Measurements from ENCODE around the gene TBC1D2B.
A peak's percentile ranks its signal among the peaks of the same experiment; 100 is the strongest.

Gene TBC1D2B

DNA sequence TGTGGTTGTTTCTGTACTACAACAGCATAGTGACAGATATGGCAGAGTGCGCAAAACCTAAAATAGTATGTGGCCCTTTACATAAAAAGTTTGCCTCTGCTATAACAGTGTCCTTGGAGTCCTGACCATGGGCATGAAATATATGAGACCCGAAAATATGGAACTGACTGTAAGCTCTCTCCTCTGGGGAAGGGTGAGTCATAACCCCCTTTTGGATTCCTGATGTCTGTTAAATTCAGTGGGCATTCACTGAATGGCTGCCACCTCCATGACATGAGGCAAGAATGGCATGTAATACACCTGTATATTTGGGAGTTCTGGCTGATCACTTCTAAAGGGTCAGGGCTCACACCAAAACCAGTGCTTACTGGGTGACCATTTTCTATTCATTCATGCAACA lies 6.1 kb downstream of the TBC1D2B start:
- ATAC-seq, result no peak

DNA sequence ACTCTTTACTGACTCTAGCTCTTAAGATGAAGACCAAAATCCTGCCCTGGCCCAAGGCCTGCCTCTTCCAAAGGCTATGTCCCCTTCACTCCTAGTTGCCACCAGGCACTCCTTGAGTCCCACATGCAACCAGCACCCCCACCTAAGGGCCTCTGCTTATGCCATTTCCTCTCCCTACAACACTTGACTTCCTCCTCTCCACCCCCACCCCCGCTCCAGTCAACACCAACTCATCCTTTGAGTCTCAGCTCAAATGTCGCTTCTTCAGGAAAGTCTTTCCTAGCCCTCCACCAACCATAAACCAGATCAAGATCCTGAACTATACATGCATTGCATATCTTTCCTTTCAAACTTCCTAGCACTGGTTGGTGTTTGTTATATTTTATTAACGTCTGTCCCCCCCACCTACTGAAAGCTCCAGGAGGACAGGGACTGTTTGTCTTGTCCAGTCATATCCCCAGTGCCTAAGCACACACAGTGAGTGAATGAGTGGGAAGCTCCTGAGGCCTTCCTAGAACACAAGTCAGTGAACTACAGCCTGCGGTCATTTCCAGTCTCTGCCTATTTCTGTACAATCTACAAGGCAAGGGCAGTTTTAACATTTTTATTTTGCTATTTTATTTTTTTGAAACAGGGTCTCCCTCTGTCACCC lies 7.3 kb downstream of the TBC1D2B start:
- peak in 1 of 2 donors; percentile 30 for ATAC-seq

DNA sequence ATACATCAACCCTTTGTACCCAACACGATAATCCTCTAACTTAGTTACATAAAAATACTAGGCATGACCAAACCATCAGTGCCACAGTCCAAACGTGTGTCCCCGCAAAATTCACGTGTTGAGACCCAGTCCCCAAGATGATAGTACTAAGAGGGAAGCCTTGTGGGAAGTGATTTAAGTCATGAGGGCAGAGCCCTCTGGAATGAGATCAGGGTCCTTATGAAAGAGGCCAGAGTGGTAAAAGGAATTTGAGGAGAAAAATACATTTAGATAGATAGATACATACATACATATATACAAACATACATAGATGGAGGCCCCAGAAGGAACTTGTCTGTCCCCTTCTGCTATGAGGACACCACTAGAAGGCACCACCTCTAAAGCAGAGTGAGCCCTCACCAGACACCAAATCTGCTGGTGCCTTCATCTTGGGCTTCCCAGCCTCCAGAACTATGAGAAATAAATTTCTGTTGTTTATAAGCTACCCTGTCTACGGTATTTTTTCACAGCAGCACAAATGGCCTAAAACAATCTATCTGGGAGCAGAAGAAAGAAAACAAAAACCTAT lies 8.0 kb downstream of the TBC1D2B start:
- ATAC-seq, result no peak

DNA sequence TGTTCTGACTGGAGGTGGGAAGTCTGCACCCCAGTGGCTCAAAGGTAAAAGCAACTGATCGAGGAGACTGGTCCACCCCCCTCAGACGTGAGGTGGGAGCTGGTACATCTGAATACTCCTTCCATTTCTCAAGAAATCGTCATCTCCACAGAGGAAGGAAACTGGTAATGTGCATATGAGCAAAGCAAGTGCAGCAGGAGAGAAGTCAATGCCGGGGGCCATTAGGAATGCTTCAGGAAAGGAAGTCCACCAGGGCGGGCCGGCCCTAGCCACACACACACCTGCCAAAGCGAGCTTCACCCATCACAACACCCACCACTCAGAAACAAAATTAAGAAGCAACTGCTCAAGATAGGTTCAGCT lies 8.5 kb downstream of the TBC1D2B start:
- peak in 1 of 2 donors; percentile 34 for ATAC-seq

DNA sequence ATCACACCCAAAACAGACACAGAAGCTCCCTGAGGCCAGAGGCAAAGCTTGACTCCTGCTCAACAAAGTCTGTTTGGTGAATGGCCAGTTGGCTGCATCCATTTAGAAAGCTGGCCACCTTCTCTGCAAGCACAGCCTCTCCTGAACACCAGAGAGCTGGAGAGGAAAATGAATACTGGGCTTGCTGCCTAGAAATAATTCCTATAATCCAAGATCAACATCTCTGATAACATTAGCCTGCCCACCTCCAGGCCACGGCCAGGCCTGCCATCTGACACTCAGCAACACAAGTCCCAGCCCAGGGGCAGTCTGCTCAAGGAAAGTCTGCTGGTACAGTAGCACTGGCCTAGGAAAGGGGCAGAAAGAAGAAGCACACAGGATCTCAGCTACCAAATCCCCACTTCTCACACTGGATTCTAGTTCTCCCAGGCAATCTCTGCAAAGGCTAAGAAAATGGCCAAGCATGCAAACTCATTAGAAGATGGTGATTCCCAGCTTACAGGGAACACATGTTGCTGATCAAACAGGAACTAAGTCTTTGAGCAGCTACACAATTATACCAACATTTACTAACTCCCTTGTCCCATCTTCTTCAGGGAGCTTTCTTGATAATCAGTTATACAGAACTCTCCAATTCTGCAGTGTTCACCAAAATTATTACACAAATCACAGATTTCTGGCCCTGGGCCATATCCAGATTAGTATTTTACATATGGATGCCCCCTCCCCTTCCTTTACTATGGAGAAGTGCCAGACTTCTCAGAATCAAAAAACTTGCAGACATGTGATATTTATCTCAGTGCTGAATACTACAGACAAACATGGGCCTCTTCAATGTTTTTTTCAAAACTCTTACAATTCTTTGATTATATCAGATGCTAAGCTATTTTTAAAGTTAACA lies 9.9 kb downstream of the TBC1D2B start:
- no peak for ATAC-seq

DNA sequence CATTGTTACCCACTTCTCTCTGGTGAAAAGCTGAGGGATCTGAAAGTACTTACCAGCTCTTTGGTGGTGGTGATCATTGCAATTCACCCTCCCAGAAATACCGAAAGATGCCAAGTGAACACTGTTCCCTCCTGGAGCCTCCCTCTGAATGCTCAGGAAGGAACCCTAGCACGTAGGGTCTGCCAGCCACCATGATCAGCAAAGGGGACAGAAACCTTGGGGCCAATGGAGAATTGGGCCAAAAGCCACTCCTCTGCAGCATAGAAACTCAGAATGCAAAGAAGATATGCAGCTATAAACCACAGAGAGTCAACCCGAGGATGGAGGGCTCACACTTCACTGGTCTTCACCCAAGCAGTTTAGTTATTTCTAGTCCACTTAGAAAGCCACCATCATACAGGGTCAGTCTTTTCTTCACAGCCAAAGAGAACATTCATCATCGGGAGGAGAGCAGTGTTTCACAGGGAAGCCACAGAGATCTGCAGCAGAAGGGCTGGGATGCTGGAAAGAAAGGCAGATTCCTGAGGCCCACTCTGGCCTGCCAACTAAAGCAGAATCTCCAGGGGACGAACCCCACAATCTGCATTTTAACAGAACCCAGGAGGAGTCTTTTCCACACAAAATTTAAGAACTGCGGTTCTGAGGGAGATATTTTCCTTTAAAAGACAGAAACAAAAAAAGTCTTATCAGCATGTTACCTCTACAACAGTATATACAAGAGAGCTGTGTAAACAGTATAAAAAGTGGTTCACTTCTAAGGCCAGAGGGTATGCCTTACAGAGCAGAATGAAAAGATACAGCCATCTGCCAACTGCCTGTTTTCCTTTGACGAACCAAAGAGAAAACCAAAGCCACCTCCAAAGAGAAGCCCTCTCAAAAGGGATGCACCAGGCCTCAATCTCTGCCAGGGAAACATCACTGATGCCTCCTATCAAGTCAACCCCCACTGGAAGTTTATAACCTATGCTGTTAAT lies 11.3 kb downstream of the TBC1D2B start:
- peak in 1 of 2 donors; percentile 31 for ATAC-seq

DNA sequence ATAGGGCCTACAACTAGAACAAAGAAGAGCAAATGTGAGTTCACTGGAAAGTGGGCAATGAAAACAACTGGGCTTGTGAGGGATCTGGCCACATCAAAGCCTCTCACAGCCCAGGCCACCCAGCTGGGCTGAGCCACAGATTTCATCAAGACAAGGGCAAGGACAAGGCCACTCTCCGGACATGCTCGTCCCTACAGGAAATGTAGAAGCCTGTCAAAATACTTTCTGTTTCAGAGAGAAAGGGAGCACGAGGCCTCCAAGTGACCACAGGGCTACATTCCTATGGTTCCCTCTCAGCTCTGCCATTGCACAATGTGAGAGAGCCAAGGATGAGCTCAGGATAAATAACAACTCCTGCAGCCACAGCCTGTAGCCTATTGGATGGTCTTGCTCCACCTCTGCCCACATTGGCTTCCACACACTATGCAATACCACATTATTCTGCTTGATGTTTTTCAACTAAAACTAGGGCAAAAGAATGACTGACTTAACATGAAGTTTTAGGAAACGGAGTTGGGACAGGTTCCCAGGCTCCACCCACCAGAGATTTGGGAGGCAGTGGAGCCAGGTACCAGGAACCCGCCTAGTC lies 12.1 kb downstream of the TBC1D2B start:
- ATAC-seq, result no peak

DNA sequence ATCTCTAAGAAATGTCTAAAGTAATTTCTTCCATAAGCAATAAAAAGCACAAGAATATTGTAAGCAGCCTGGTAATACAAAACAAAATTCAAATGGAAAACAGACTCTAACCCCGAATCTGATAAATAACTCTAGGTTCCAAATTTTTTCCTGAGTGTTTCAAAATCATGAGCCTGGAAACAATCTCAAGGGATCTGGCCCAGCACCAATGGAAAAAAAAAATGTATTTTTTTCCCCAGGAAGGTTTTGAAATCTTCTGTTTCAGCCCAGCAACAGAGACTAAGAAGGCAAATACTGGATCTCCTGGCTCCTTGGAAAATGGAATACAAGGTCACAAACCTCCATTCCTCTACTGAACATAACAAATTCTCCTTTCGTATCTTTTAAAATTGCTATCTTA lies 13.0 kb downstream of the TBC1D2B start:
- no peak for ATAC-seq

DNA sequence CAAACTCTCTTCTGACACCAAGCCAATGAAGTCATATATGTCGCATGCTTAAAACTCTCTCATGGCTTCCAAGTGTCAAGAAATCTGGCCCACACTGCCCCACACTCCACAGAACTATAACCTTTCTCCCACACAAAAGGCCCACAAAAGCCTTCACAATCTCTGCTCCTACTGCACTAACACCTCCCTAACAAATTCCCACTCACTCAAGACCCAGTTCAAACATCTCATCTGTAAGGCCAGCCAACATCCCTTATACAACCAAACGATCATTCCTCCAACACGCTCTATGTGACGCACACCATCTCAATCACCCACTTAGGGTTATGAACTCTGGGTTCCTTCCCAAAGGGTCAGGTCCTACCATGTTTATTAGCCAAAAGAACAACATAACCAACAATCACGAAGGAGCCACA lies 13.5 kb downstream of the TBC1D2B start:
- ATAC-seq, result no peak

DNA sequence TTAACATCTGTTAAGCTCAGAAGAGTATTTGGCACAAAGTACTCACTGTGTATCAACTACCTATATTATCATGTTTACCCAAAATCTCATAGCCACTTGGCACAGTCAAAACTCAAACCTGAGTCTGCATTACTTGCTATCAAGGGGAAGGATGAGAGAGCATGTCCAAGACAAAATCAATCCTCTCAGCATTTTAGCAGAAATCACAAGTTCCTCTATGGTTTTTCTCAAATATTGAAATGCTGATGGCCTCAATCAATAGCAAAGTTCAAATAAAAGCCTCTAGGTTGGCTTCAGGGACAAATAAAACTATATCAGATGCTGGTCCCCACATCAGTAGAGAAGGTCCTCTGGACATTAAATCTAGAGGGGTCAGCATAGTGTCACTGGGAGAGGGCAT lies 14.3 kb downstream of the TBC1D2B start:
- no peak for ATAC-seq

DNA sequence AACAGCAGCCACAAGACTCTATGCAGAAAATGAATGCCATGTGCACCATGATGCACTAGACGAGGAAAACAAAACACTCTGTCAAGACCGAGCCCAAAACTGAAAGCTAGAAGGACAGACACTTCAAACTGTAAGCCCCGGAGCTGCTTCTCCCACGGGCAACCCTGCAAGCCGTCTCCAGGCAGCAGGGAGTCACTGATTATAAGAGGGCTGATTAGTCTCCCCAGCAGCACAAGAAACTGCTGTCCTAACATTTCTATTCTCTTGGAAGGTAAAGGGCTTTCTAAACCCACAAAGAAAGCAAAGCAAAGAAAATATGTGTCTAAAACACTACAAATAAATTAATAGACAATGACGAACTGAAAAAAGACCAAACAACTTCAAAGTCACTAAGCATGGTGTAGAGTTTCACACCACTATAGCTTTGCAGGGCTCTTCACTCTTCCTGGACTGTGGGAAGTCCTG lies 15.5 kb downstream of the TBC1D2B start:
- ATAC-seq, result peak; percentile 77 to 80

DNA sequence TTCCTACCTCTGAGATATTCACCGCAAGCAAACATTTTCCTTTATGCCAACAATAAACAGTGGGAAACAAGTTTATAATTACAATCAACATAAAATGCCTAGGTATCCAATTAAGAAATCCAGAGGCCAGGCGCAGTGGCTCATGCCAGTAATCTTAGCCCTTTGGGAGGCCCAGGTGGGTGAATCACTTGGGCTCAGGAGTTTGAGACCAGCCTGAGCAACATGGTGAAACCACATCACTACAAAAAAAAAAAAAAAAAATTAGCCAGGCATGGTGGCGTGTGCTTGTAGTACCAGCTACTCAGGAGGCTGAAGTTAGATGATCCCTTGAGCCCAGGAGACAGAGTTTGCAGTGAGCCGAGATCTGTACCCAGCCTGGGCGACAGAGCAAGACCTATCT lies 17.3 kb downstream of the TBC1D2B start:
- peak in 1 of 2 donors; percentile 19 for ATAC-seq

DNA sequence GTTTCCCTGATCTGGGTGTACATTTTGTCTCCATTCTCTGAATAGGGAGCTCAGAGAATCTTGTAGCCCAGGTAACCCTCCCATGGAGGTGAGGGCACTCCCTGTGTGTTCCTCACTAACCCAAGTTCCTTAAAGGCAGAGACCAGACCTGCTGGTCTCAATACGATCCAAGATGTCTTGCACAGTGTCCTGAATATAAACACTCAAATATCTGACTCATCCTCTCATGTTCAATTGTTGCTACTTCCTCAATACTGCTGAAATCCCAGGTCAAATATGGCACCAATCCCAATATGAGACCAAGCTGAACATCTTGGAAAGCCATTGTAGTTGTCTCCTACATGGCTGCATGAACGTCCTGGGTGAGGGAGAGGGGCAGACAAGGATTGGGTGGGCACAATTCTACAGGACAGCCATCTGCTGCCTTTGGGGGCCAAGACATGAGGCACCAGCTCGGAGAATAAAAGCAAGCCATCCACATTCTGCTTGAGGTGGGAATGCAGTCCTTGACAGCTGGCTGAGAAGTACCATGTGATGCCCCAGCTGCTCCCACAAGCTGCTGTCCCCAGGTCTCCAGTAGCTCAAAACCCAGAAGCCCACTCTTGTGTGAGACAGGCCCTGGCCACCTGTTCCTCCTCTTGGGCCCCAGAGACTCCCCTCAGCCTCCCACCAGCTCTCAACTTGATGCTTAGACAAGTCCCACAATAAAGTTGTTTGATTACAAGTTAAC lies 18.2 kb downstream of the TBC1D2B start:
- no peak for ATAC-seq

DNA sequence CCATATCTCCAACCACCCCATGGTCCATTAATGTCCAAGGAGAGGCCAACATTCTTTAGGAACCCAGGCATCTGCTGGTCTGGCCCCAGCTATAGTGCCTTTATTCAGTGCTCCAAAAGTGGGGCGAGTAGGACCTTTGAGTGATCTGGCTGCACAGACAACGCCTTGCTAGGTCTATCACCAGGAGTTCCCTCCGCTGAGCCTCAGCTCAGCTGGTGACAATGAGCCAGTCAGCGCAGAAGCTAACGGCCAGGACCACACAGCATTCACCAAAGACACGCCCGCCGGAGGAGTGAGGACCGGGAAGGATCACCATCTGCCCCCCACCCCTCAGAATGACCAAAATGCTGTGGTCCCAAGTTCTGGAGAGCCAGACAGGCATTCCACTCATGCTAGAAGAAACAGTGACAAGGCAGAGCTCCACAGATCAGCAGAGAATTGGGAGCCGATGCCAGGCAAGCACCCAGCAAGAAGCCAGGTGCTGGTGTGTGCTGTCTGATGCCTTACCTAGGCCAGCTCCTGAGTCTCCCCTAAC lies 19.0 kb downstream of the TBC1D2B start:
- ATAC-seq, result no peak

DNA sequence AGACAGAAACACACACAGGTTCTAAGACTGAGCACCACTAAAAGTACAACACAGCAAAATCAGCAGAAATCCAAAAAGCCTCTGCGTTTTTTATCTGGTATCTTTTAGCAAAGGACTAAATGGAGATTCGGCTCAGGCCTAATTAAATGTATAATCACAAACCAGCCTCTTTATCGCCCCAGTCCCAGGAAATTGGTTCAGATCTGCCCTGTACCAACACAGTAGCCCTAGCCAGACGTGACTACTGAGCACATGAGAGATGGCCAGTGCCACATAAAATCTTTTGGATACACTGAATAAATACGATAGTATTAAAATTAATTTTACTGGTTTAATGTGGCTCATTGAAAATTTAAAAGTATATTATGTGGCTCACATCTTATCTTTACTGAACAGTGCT lies 19.7 kb downstream of the TBC1D2B start:
- ATAC-seq, result no peak

DNA sequence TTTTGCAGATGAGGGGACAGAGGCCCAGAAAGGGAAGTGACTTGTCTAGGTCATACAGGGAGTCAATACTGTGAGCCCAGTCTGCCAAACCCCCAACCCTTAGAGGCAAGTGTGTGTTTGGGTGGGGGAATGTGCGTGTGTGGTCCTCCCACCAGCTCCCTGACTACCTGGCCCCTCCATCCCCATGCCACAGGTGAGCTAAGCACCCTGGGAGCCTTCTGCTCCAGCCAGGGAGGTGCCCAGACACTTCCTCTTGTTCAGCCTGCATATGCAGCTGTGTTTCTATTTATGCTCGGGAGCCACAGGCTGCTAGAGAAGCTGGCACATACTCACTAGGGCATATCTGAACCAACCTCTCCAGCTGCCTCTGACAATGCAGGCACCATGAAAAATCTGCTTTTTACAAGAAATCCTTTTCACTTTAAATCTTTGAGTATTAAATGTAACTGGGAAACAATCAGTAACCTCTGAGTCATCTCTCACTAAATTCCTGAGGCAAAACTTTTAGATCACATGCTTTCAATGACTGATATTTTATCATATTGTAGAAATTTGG lies 20.7 kb downstream of the TBC1D2B start:
- peak; percentile 41 to 49 for ATAC-seq

DNA sequence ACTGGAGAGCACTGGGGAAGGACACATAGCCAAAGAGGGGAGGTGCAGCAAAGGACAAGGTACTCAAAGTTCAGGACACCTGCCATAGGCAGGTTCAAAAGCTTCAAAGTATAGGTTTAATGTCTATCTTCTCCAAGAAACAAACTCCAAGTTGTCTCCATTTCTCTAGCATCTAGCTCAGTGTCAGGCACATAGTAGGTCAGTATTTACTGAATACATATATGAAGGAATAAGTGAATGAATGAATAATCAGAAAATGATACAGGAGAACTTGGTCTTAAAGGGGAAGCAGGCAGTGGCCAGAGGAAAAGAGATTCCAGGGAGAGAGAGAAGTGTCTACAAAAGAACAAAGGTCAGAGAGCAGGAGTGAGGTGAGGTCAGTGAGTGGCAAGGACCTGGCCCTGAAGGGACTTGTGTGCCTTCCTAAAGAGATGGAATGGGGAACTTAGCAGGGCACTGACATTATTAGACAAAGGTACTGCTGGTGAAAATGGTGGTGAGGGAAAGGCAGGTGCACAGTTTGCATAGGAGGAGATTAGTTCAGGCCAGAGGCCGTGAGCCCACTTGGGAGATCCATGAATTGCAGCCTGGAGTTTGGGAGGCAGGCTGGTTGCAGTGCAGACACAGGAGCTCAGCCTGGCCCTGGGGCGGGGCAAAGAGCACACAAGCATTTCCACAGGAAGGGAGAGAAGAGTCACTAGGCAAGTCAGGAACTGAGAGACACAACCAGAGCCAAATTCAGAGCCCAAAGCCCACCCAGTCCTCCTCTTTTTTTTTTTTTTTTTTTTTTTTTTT lies 21.4 kb downstream of the TBC1D2B start:
- no peak for ATAC-seq

DNA sequence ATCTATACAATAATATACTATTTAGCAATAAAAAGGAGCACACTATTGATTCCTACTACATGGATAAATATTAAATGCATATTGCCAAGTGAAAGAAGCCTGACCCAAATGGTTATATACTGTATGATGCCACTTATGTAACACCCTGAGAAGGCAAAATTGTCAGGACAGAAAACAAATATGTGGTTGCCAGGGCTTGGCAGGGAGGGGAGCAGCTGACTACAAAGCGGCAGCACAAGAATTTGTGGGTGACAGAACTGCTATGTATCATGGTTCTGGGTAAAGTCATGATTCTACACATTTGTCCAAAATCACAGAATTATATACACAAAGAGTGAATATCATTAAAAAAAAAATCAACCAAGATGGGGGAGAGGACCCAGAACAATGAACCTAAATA lies 22.5 kb downstream of the TBC1D2B start:
- no peak for ATAC-seq

DNA sequence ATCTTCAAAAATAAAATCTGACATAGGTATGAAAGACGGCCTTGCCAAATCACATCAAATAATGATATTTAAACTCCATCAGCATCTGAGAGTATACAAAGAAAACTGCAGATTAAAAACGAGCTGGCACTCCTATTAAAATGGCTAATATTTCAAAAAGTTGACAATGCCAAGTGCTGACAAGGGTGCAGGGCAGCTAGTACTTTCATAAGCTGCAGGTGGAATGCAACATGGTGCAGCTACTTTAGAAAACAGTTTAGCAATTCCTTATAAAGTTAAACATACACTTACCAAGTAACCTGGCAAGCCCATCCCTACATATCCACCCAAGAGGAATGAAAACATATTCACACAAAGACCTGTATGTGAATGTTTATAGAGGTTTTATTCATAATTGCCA lies 23.0 kb downstream of the TBC1D2B start:
- ATAC-seq, result no peak

DNA sequence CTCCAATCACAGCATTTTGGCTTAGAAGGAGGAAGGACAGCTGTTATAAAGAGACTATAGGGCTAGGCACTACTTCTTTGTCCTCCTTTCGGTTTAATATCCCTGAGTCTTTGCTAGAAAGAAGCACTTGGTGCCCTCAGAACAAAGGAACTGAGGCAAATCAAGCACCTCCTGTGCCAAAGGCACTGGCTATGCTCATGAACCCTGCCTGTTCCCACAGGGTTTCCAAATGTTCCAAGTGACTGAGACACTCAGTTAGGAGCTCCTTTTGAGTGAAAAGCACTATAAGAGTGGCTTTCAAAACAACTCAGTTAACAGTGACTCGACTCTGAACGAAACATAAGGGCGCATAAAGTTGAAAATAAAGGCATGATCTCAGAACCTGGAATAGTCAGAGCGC lies 25.0 kb downstream of the TBC1D2B start:
- peak; percentile 10 to 31 for ATAC-seq
